GM18505 (cell line): ENCODE results near the gene CSMD2.

Source experiments
- ATAC-seq: cut with Tn5 transposase; IDR thresholded peaks from one replicate; pipeline ENCODE4 v1.9.1; 2021; ENCODE audit not compliant: unreplicated experiment
- POLR2A ChIP-seq: IDR thresholded peaks from 4 replicates; pipeline ENCODE4 v1.6.1; 2011; ENCODE audit warnings: borderline replicate concordance; ENCODE audit not compliant: insufficient read depth, insufficient read length; ENCODE audit errors: extremely low read depth

The CSMD2 gene

DNA sequence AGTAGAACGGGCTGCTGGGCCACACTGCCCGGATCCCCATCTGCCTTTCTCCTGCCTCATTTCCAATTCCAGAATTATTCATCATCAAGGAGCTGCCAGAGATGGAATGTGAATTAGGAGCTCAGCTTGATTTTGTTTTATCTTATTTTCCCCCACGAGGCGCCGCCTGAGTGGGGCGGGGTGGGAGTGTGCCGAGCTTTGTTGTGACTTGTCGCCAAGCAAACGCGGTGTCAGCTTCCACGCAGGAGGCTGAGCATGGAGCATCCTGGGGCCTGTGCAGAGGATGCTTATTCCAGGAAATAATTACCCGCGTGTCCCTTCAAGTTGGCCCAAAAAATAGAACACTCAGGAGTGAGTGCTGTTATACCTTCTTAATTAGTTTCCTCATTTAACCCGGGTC is 209.9 kb downstream of the CSMD2 start:
- TF ChIP-seq POLR2A: no peak
- no peak for ATAC-seq

DNA sequence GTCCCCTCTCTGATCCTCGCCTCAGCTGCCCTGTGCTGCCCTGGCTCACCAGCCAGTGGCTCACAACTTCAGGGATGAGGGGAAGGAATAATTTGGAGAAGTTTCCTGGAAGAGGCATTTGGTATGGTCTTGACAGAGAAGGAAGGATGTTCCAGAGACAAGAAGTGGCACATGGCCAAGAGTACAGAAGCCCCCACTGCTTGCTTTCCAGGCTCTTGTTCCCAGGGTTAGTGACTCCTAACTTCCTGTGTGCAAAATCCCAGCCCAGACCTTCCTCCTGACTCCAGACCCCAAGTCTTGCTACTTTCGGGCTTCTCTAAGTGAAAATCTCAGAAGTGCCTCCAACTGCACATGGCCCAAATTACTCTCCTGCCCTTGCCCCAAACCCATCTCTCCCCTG is 215.5 kb downstream of the CSMD2 start:
- no peak for ATAC-seq
- TF ChIP-seq POLR2A: no peak

DNA sequence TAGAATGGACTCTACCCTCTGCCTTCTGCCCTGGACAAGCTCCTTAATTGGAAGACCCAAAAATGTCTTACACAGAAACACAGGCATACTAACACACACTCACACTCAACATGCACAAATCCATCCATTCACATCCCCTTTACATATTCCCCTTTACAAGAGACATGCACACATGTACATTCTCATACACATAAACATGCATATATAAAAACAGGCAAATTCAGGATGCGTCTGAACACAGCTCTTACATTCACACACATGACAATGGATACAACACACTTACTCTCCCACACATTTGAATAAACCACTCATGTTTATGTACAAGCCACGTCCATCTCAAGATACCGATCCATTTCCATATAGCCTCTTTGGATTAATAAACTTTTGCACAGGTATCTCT is 216.7 kb downstream of the CSMD2 start:
- TF ChIP-seq POLR2A: no peak
- no peak for ATAC-seq

DNA sequence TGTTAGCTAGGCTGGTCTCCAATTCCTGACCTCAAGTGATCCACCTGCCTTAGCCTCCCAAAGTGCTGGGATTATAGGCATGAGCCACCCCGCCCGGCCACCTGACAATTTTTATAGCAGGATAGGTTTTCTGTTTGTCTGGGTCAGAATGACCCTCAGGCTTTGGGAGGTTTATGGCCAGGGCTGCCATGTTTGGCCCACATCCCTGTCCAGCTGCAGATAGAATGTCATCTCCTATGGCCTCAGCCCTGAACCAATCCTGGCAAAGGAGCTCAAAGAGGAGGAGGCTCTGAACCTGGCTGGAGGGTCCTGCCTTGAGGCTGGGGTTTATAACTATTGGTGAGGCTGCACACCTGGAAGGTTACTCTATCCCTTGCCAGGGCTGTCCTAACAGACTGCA is 218.2 kb downstream of the CSMD2 start:
- TF ChIP-seq POLR2A: no peak
- no peak for ATAC-seq

DNA sequence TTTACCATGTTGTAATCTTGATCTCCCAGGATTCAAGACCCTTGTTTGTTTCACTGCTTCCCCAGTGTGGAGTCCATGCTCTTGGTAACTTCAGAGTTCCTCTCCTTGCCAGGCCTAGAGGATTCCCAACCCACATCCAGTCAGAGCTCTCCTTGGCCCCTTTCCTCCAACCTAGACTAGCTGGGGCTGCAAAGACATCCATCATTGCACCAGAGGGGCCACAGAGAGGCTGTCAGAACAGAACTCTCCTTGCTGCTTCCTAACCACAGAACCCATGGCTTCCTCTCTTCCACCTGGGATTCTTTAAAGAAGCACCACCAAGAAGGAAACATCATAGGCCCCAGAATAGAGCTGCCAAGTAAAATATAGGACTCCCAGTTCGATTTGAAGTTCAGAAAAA is 220.2 kb downstream of the CSMD2 start:
- no peak for ATAC-seq
- no peak for TF ChIP-seq POLR2A

DNA sequence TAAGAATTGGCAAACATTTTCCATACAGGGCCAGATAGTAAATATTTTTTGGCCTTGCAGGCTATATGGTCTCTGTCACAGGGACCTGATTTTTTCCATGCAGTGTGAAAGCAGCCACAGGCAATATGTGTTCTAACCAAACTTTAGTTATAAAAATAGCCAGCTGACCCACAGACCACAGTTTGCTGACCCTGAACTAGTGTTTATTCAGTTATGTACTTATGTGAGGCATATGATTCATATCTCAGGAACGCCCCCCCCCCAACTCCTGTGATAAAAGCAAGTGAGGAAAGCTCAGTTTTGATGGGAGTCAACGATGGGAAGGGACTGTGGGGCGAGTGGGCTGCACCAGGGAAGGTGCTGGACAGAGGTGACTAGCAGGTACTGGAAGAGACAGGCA is 221.1 kb downstream of the CSMD2 start:
- ATAC-seq: no peak
- TF ChIP-seq POLR2A: no peak

DNA sequence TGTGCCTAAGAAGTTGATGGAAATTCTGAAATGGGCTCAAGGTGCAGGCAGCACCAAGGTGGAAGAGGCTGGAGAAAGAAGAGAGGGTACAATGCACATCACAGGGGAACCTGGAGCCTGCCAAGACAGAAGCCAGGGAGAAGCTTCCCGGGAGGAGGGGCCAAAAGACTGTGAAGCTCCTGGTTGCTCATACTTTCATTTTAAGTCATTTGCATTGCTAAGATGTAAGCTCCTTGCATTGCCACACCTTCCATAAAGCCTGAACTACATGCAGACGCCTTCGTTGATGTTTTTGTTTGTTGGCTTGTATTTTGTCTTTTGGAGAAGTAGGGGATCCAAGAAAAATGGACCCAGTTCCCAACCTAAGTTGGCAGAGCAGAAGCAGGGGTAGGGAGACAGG is 232.2 kb downstream of the CSMD2 start:
- ATAC-seq: no peak
- TF ChIP-seq POLR2A: no peak

DNA sequence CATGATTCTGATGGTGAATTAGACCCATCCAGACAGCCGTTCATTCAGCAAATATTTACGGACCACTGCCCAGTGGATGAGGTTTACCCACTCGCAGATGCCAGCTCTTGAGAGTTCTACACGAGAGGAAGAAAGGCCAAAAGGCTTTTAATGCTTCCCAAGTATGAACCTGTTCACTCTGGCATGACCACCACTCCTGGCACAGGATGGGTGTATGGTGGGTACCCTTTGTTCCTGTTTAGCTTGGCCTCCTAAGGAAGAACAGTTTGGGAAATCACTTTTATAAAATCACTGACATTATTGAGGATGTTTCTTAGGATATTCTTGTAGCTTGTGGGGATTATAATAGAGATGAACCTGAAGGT is 233.9 kb downstream of the CSMD2 start:
- no peak for TF ChIP-seq POLR2A
- ATAC-seq: no peak

DNA sequence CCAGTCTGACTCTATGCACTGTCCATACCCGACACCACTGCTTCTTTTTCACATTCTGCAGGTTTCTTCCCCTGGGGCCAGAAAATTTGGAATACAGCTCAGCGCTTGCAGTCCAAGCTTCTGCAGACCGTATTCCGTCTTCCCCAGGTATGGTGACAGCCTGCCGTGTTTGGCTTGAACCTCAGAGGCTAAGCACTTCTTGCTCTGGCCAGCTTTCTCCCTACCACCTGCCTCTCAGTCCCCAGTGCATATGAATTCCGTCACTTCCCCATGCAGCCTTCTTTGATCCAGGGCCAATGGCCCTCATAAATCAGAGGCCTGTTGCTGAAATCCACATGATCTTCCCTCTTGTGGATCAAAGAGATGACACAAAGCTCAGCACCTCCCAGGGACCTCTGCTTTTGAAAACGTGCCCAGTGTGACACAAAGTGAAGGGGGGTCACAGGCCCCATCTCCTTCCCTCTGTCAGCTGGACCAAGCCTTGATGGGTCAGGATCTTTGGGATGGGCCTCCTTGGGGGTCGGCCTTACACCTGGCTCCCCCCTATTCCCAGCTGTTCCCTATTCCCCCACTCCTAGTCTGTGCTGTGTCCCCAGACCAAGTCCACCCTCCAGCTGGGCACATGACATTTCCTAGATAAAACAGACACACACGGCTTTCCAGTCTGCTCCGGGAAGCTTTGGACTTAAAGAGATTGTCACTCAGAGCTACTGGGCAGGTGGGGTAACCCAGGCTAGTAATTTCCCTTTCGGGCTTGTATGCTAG is 234.5 kb downstream of the CSMD2 start:
- no peak for ATAC-seq
- no peak for TF ChIP-seq POLR2A

DNA sequence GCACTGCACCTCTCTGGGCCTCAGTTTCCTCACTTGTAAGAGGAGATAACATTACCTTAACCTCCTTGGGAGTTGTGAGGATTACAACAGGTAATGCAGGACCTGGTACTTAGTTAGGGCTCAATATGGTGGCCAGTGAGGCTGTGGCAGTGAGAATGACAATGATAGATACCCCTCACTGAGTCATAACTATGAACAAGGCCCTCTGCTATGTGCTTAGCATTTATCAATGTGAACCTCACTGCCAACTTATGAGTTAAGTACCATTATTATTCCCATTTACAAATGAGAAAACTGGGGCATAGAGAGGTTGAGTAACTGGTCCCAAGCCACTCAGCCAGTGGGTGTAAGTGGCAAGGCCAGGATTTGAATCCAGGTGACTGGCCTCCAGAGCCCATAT is 236.8 kb downstream of the CSMD2 start:
- TF ChIP-seq POLR2A: no peak
- ATAC-seq: no peak

DNA sequence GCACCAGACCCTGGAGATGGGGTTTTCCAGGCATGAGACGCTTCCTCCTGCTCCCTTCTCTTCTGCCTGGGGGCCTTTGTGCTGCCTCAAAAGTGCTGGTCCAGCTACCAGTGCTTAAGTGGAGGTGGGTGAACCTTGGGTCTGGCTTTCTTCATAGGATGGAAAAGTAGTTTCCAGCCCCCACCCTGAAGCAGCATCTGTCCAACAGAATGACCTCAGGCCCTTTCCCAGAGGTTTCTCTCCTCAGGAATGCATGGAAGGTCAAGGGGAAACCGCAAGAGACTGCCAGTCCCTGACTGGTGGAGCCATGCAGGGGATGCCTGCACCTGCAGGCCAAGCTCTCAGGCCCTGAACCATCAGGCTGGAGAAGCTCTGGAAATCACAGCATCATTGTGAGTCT is 237.3 kb downstream of the CSMD2 start:
- TF ChIP-seq POLR2A: no peak

DNA sequence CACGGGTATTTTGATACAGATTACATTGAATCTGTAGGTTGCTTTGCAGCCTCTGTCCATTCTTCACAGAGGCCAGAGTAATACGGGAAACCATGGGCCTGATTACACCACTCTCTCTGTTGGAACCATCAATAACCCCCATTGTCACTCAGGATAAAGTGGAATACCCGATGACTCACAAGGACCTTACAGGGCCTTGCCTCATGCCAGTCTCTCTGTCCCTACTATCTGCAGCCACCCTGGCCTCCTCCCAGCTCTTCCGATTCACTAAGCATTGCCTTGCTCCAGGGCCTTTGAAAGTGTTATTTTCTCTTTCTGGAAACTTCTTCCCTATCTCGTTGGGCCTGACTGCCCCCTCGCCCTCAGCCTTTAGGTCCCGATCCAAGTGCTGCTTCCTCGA is 239.4 kb downstream of the CSMD2 start:
- no peak for TF ChIP-seq POLR2A
- no peak for ATAC-seq

More for the DNA sequence above, 237.3 kb downstream of the CSMD2 start:
- ATAC-seq: no peak

DNA sequence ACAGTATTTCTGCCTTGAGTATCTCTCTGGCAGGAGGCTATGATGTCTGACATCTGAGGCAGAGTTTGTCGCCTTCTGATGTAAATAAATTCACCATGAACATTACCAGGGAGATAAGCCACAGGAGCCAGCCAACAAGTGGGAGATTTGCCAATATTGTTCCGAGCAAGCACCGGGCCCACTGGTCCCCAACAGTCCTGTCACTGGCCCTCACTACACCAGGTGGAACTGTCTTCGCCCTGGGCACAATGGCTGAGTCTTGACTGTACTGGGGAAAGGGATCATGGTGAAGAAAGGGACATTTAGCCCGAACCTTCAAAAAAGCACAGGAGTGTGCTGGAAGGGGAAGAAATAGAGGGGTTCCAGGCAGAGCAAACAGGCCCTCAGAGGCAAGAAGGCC is 243.7 kb downstream of the CSMD2 start:
- no peak for ATAC-seq
- TF ChIP-seq POLR2A: no peak

DNA sequence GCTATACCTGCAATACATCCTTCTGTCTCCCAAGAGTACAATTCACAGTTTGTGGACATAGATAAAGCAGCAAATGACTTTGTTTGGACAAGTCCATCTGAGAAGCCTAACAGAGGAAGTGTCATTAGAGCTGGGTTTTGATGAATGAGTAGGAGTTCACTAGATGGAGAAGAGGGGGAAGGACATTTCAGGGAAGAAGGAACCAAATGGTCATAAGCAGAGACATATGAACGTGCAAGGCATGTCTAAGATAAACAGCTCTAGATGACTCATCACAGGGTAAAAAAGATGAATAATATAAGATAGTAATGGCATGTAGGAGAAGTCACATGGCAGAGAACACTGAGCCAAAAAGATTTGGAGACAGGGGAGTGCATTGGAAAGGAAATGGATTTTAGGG is 246.7 kb downstream of the CSMD2 start:
- no peak for ATAC-seq
- no peak for TF ChIP-seq POLR2A

DNA sequence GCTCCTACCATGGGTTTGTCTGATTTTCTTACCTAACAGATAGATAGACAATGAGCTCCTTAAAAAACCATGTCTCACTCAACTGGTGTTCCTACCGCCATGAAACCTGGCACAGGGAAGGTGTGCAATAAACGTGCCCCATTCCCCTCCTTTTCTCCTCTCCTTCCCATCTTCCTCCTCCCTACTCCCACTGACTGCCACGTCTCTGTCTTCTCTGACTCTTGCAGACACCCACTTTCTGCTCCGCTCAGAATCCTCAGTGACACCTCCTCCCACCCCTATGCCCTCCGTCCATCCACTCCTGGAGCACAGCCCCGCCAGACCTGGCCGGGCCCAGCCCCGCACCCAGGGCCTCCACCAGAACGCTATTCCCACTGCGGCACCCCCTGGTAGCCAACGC is 248.2 kb downstream of the CSMD2 start:
- TF ChIP-seq POLR2A: no peak
- no peak for ATAC-seq
